SK-N-SH treated with all-trans-retinoic acid at 6 μM for 48 hours (cell line): ENCODE results near the gene LIN9.

Source experiments
- ARNTL ChIP-seq: fragments of 450-650 bp; formaldehyde crosslinking; IDR thresholded peaks from 2 replicates; pipeline ENCODE4 v1.5.0; 2020; ENCODE audit warnings: low read depth, mild to moderate bottlenecking, moderate library complexity, borderline replicate concordance
- ESRRG ChIP-seq: fragments of 250-450 bp; sonication (Bioruptor Pico); IDR thresholded peaks from 2 replicates; pipeline ENCODE4 v1.6.1; 2021; ENCODE audit warnings: mild to moderate bottlenecking
- GLIS3 ChIP-seq: fragments of 250-450 bp; sonication (Bioruptor Pico); IDR thresholded peaks from 2 replicates; pipeline ENCODE4 v1.5.0; 2020; ENCODE audit warnings: mild to moderate bottlenecking, moderate library complexity
- OSR1 ChIP-seq: fragments of 250-450 bp; sonication (Bioruptor Pico); IDR thresholded peaks from 2 replicates; pipeline ENCODE4 v1.8.0; 2022; ENCODE audit warnings: moderate library complexity, mild to moderate bottlenecking, inconsistent platforms
- PPARA ChIP-seq: fragments of 250-450 bp; sonication (Bioruptor Pico); IDR thresholded peaks from 2 replicates; pipeline ENCODE4 v1.5.0; 2020; ENCODE audit warnings: mild to moderate bottlenecking, borderline replicate concordance
- RARB ChIP-seq: fragments of 250-450 bp; sonication (Bioruptor Pico); IDR thresholded peaks from 2 replicates; pipeline ENCODE4 v1.8.0; 2021; ENCODE audit warnings: mild to moderate bottlenecking, moderate library complexity
- TOX ChIP-seq: fragments of 250-450 bp; sonication (Bioruptor Pico); IDR thresholded peaks from 2 replicates; pipeline ENCODE4 v1.8.0; 2021; ENCODE audit warnings: mild to moderate bottlenecking, moderate library complexity, borderline replicate concordance
- ZFP3 ChIP-seq: fragments of 250-450 bp; sonication (Bioruptor Pico); IDR thresholded peaks from 2 replicates; pipeline ENCODE4 v1.5.0; 2020; ENCODE audit warnings: mild to moderate bottlenecking, moderate library complexity
- ZFP30 ChIP-seq: fragments of 450-650 bp; formaldehyde crosslinking; IDR thresholded peaks from 2 replicates; pipeline ENCODE4 v1.5.0; 2022; ENCODE audit warnings: mild to moderate bottlenecking, moderate library complexity
- ZNF70 ChIP-seq: fragments of 450-650 bp; formaldehyde crosslinking; IDR thresholded peaks from 2 replicates; pipeline ENCODE4 v1.5.0; 2020; ENCODE audit warnings: mild to moderate bottlenecking, moderate library complexity
- TF ChIP-seq, protein P1 (sequence below): fragments of 250-450 bp; sonication (Bioruptor Pico); IDR thresholded peaks from 2 replicates; pipeline ENCODE4 v1.8.0; 2020; ENCODE audit warnings: mild to moderate bottlenecking, moderate library complexity, borderline replicate concordance

DNA sequence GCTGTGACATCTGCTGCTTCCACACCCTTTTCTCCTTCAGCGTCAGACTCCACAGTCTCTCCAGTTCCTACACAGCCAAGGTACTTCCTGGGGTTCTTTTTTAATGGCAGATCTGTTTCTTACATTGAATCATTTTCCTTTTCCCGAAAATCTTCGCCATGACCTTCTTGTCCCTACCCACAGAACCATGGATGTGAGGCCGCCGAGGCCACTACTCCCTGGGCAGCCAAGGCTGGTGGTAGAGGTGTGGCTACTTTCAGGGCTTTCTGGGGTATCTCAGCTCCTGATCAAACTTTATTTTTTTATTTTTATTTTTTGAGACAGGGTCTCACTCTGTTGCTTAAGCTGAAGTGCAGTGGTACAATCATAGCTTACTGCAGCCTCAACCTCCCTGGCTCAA, 9.5 kb upstream of the LIN9 start:
- TF ChIP-seq, protein P1, sequence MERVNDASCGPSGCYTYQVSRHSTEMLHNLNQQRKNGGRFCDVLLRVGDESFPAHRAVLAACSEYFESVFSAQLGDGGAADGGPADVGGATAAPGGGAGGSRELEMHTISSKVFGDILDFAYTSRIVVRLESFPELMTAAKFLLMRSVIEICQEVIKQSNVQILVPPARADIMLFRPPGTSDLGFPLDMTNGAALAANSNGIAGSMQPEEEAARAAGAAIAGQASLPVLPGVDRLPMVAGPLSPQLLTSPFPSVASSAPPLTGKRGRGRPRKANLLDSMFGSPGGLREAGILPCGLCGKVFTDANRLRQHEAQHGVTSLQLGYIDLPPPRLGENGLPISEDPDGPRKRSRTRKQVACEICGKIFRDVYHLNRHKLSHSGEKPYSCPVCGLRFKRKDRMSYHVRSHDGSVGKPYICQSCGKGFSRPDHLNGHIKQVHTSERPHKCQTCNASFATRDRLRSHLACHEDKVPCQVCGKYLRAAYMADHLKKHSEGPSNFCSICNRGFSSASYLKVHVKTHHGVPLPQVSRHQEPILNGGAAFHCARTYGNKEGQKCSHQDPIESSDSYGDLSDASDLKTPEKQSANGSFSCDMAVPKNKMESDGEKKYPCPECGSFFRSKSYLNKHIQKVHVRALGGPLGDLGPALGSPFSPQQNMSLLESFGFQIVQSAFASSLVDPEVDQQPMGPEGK (CRISPR knock-in tag) = no peak
- TF ChIP-seq ARNTL (CRISPR knock-in tag) (no peak), OSR1 (CRISPR knock-in tag) (no peak), ZFP3 (CRISPR knock-in tag) (no peak), ZNF70 (CRISPR knock-in tag) (no peak), PPARA (CRISPR knock-in tag) (no peak), ZFP30 (CRISPR knock-in tag) (no peak), TOX (CRISPR knock-in tag) (no peak), GLIS3 (CRISPR knock-in tag) (no peak), ESRRG (CRISPR knock-in tag) (no peak), RARB (no peak)
